Esophagus muscularis mucosa (tissue), 4 donors: ENCODE measurements around the gene ME1.

Source experiments
- CTCF ChIP-seq, 3 experiments: fragments of 200-600 bp in 2 of 3; fragments of 450-650 bp in 1 of 3; sonication (generic) in 2 of 3; IDR thresholded peaks; one replicate each; pipeline ENCODE4 v1.5.1; 2017 to 2019; ENCODE audit warnings: antibody characterized with exemption in 3 of 3, mild to moderate bottlenecking in 2 of 3, moderate library complexity in 1 of 3
- EP300 ChIP-seq: sonication (generic); formaldehyde crosslinking; IDR thresholded peaks from one replicate; pipeline ENCODE4 v1.6.1; 2017; ENCODE audit warnings: antibody characterized with exemption
- POLR2A ChIP-seq: fragments of 450-650 bp; IDR thresholded peaks from one replicate; pipeline ENCODE4 v1.6.1; 2017; ENCODE audit warnings: antibody characterized with exemption, moderate library complexity, mild to moderate bottlenecking, low read depth

GRCh38 chr6:83309344-83309743 is 121.5 kb downstream of the ME1 start:
- TF ChIP-seq POLR2A = no peak
- TF ChIP-seq CTCF (IDR thresholded peaks at IDR 0.05) = no peak
- TF ChIP-seq EP300 = no peak
